Calu3 (cell line): ENCODE measurements around the gene LPIN1. TPM values are rescaled to one million over a fixed set of nuclear protein-coding genes. Genes with fewer than 3 reads are reported as not detected.

Experiments
- BruUV-seq: library from RNA; stranded (reverse); fragments of 400-500 nt; replicated peaks from 2 replicates; lab custom pipeline; 2021; lab: Mats Ljungman, UMichigan
- CTCF ChIA-PET: fragments of 300-600 bp; sonication (Branson Sonifier 250); formaldehyde crosslinking; loops from one replicate; lab custom pipeline; 2022; ENCODE audit warnings: antibody characterized with exemption; lab: Charles Lee
- DNase-seq: peaks from one replicate; pipeline ENCODE4 v3.0.0; 2022
- H3K27ac Mint-ChIP-seq: one replicate; pipeline ENCODE4 v1.8.0; 2022; ENCODE audit warnings: mixed read lengths; ENCODE audit not compliant: unreplicated experiment
- H3K27me3 Mint-ChIP-seq: one replicate; pipeline ENCODE4 v1.8.0; 2022; ENCODE audit warnings: mixed read lengths; ENCODE audit not compliant: unreplicated experiment
- H3K36me3 Mint-ChIP-seq: one replicate; pipeline ENCODE4 v1.8.0; 2022; ENCODE audit warnings: mild to moderate bottlenecking, moderate library complexity, mixed read lengths; ENCODE audit not compliant: insufficient read depth, unreplicated experiment
- H3K4me1 Mint-ChIP-seq: one replicate; pipeline ENCODE4 v1.8.0; 2022; ENCODE audit warnings: mild to moderate bottlenecking, low read depth, mixed read lengths; ENCODE audit not compliant: unreplicated experiment
- H3K4me3 Mint-ChIP-seq: one replicate; pipeline ENCODE4 v1.8.0; 2022; ENCODE audit warnings: mild to moderate bottlenecking, low read depth, moderate library complexity, mixed read lengths; ENCODE audit not compliant: unreplicated experiment
- H3K9me3 Mint-ChIP-seq: one replicate; pipeline ENCODE4 v1.8.0; 2022; ENCODE audit warnings: low read depth, mixed read lengths; ENCODE audit not compliant: unreplicated experiment
- intact Hi-C: fragments of 100-400 bp; cut with micrococcal nuclease; formaldehyde crosslinking; loops from one replicate; pipeline ENCODE4 v1.10.0; 2022; ENCODE audit not compliant: unreplicated experiment
- total RNA-seq: library from RNA; stranded (reverse); gene quantifications from 2 replicates; pipeline ENCODE4 v1.2.3, GENCODE V29; 2022
- TF ChIP-seq, protein P1 (sequence below): fragments of 200-600 bp; IDR thresholded peaks from one replicate; pipeline ENCODE4 v1.8.0; 2022; ENCODE audit warnings: antibody characterized with exemption; ENCODE audit not compliant: unreplicated experiment

LPIN1 gene
- total RNA-seq, 1 experiment from 2014 or later = 53.5 TPM

GRCh38 chr2:11797846-11798245 is 51.4 kb downstream of the LPIN1 start:
- no peak for DNase-seq
- TF ChIP-seq, protein P1, sequence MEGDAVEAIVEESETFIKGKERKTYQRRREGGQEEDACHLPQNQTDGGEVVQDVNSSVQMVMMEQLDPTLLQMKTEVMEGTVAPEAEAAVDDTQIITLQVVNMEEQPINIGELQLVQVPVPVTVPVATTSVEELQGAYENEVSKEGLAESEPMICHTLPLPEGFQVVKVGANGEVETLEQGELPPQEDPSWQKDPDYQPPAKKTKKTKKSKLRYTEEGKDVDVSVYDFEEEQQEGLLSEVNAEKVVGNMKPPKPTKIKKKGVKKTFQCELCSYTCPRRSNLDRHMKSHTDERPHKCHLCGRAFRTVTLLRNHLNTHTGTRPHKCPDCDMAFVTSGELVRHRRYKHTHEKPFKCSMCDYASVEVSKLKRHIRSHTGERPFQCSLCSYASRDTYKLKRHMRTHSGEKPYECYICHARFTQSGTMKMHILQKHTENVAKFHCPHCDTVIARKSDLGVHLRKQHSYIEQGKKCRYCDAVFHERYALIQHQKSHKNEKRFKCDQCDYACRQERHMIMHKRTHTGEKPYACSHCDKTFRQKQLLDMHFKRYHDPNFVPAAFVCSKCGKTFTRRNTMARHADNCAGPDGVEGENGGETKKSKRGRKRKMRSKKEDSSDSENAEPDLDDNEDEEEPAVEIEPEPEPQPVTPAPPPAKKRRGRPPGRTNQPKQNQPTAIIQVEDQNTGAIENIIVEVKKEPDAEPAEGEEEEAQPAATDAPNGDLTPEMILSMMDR = no peak
- no peaks in the 10 kb centered on the region for H3K27me3 Mint-ChIP-seq
- H3K36me3 Mint-ChIP-seq = peaks cover 38% of the 10 kb centered on the region
- CTCF ChIA-PET = no interaction called here
- intact Hi-C loops = no loop called here
- no peak overlapping the region for H3K4me3 Mint-ChIP-seq
- no peaks in the 10 kb centered on the region for H3K4me1 Mint-ChIP-seq
- H3K9me3 Mint-ChIP-seq = no peaks in the 10 kb centered on the region
- no peak overlapping the region for H3K27ac Mint-ChIP-seq
- no TSS peak for BruUV-seq

DNA sequence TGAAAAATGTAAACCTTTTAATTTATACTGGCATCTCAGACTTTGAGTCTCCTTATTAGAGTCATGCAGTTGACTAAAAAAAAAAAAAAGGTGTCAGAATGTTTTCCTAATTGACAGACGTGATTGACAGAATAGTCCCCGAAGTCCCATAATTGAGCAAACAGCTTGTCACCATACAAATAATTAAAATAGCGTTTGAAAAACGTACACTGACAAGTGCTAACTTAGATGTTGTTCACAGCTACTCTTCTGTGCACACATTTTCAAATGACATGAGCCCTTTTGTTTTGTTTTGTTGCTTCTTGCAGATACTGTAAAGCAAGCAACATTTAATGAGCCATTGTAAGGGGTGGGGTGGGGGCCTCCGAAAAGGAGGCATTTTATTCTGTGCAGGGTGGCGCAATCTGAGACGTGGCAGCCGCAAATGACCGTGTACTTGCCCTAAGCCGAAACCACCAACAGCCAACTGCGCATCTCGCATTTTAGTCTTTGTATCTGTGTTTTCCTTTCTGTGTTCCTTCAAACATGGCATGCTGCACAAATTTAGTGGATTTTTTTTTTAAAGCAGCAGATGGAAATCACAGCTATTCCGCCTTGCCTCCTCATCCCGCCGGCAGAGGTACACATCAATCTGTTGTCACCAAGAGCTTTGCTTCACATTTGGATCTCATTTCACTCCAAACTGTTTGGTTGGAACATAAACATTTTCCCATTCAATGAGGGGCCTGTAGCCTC is 52.4 kb downstream of the LPIN1 start:
- H3K4me3 Mint-ChIP-seq = no peak overlapping the region
- no peaks in the 10 kb centered on the region for H3K4me1 Mint-ChIP-seq
- DNase-seq = no peak
- H3K27me3 Mint-ChIP-seq = no peaks in the 10 kb centered on the region
- no TSS peak for BruUV-seq
- TF ChIP-seq, protein P1 = no peak
- peaks cover 28% of the 10 kb centered on the region for H3K36me3 Mint-ChIP-seq
- intact Hi-C loops = no loop called here
- H3K9me3 Mint-ChIP-seq = no peaks in the 10 kb centered on the region
- no peak overlapping the region for H3K27ac Mint-ChIP-seq
- CTCF ChIA-PET = no interaction called here

DNA sequence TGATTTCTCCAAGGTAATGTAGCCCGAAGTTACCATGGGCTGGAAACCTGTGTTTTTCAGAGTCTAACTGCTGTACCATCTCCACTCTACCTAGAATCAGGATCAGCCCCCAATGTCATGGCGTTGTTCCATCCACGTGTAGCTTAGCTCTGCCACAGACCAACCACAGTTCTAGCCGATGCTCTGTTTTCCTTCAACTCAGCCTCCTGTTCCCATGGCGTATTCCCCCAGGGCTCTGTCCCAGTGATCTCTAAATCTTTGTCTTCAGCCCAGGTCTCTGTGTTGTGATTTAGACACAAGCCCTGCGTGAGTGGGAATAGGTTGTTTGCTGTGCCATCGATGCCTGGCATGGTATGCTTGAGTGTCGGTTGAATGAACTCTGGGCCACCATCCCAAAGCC is 53.4 kb downstream of the LPIN1 start:
- Mint-ChIP-seq H3K4me1 (no peaks in the 10 kb centered on the region), H3K4me3 (no peak overlapping the region), H3K27ac (no peak overlapping the region), H3K27me3 (no peaks in the 10 kb centered on the region), H3K9me3 (no peaks in the 10 kb centered on the region), H3K36me3 (peaks cover 22% of the 10 kb centered on the region)
- TF ChIP-seq, protein P1 = no peak
- DNase-seq = no peak
- no TSS peak for BruUV-seq
- intact Hi-C loops = no loop called here
- CTCF ChIA-PET = no interaction called here

DNA sequence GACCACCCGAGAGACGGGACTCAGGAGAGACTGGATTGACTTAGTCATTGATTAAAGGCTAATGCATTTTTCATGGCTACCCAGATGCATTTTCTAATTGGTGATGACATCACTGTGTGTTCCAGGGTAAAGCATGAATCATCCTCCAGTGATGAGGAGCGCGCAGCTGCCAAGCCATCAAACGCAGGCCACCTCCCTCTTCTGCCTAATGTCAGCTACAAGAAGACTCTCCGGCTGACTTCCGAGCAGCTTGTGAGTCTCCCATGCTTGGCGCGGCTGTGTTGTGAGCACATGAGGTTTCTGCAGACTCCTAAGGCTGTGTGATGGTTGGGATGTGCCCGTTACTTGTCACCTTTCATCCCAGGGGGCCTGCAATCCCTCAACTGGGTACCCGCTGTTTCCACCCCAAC is 56.4 kb downstream of the LPIN1 start:
- no peaks in the 10 kb centered on the region for H3K27me3 Mint-ChIP-seq
- no peaks in the 10 kb centered on the region for H3K4me1 Mint-ChIP-seq
- no peak overlapping the region for H3K27ac Mint-ChIP-seq
- CTCF ChIA-PET = no interaction called here
- H3K4me3 Mint-ChIP-seq = no peak overlapping the region
- intact Hi-C loops = no loop called here
- H3K9me3 Mint-ChIP-seq = no peaks in the 10 kb centered on the region
- H3K36me3 Mint-ChIP-seq = peaks cover 21% of the 10 kb centered on the region
- TF ChIP-seq, protein P1 = no peak
- DNase-seq = no peak
- no TSS peak for BruUV-seq
